GM12872 (cell line): ENCODE results near the gene VAV3.

Experiments
- CTCF ChIP-seq: IDR thresholded peaks from 3 replicates; pipeline ENCODE4 v1.5.1; 2011; ENCODE audit warnings: low read depth, mild to moderate bottlenecking, low read length, moderate library complexity; ENCODE audit not compliant: insufficient read depth

The VAV3 gene

GRCh38 chr1:107972391-107973180, 7.6 kb upstream of the VAV3 start:
- TF ChIP-seq CTCF = no peak

- TF ChIP-seq CTCF = no peak
Observed at GRCh38 chr1:107966550-107966949, 1.6 kb upstream of the VAV3 start.

GRCh38 chr1:107964336-107965109, 457 bp downstream of the VAV3 start:
- TF ChIP-seq CTCF = no peak

- no peak for TF ChIP-seq CTCF
Observed at GRCh38 chr1:107963601-107964335, 1.2 kb downstream of the VAV3 start.

GRCh38 chr1:107963008-107963407, 2.0 kb downstream of the VAV3 start:
- no peak for TF ChIP-seq CTCF

- no peak for TF ChIP-seq CTCF
Observed at GRCh38 chr1:107954719-107955415, 10.1 kb downstream of the VAV3 start.
